Measurements from ENCODE around the gene QRICH1.

Gene QRICH1

DNA sequence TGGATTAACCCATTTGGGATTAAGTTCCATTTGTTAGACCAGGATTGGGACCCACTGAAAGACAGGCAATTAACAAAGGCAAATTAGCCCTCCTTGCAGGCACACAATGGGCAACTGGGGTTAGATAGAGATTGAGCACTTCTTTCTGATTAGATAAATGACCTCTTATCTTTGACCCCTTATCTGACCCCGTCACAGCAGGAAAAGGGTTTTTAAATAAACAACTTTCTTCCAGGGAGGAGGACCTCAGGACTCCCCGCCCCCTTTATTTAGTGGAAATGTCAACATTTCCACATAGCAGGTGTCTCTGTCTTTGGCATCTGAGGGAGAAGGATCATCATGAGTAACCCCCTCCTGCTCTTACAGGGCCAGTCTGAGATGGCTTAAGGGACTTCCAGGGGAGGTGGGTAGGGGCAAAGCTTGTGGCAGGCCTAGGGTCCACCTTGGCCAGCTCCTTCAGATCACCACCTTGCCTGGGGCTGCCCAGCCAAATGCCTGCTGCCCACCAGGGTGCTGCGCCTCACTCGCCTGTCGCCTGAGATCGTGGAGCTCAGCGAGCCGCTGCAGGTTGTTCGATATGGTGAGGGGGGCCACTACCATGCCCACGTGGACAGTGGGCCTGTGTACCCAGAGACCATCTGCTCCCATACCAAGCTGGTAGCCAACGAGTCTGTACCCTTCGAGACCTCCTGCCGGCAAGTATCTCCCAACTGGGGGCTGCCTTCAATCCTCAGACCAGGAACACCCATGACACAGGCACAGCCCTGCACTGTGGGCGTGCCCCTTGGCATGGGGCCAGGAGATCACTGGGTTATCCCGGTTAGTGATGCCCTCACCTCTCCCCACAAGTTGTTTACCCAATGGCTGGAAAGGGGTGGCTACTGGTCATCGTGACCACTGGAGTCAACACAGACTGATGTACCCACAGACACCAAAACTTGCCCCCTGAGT is 89.2 kb downstream of the QRICH1 start:
- no peak overlapping the region for H3K4me3 ChIP-seq (ENCODE audit: control insufficient read depth, low read depth, low read length)
- no peak for TF ChIP-seq CTCF (IDR thresholded peaks at IDR 0.05; ENCODE audit: control insufficient read depth, insufficient read depth, low read depth, low read length, missing control alignments)
- DNase-seq (ENCODE audit: low read depth), result no peak

GRCh38 chr3:49001155-49001554 is 92.7 kb downstream of the QRICH1 start:
- H3K4me3 ChIP-seq (ENCODE audit: control insufficient read depth, low read depth, low read length), result no peak overlapping the region
- no peak for TF ChIP-seq CTCF (IDR thresholded peaks at IDR 0.05; ENCODE audit: control insufficient read depth, insufficient read depth, low read depth, low read length, missing control alignments)

GRCh38 chr3:48999085-48999858 is 94.6 kb downstream of the QRICH1 start:
- no peak for TF ChIP-seq CTCF (IDR thresholded peaks at IDR 0.05; ENCODE audit: control insufficient read depth, insufficient read depth, low read depth, low read length, missing control alignments)
- no peak overlapping the region for H3K4me3 ChIP-seq (ENCODE audit: control insufficient read depth, low read depth, low read length)
- DNase-seq (ENCODE audit: low read depth), result no peak

More at GRCh38 chr3:49001155-49001554, 92.7 kb downstream of the QRICH1 start:
- DNase-seq (ENCODE audit: low read depth), result no peak

- no peak overlapping the region for H3K4me3 ChIP-seq (ENCODE audit: control insufficient read depth, low read depth, low read length)
- TF ChIP-seq CTCF (IDR thresholded peaks at IDR 0.05; ENCODE audit: control insufficient read depth, insufficient read depth, low read depth, low read length, missing control alignments), result no peak
- DNase-seq (ENCODE audit: low read depth), result no peak
Measured at GRCh38 chr3:48997714-48998637, 95.9 kb downstream of the QRICH1 start.

DNA sequence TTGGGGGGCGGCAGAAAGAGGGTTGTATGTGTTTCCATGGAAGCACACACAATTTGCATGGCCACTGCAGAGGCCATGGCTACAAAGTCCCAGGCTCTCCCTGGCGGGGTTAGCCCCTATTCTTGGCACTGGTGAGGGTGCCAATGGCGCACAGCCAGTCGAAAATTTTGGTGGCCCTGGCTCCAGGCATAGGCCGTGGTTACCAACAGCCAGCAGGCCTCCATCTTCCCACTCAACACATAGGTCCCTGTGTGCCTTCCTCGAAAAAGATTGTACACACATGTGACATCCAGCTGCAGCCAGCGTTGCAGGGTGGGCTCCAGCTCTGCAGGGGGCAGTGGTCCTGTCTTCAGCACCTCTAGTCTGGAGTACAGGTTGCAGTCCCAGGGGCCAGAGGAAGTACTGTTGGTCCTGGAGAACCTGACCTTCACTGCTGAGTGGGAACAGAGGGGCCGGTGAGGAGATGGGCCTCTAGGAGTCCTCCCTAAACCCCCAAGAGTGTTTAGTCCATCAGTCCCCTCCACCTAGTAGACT is 96.7 kb downstream of the QRICH1 start:
- no peak overlapping the region for H3K4me3 ChIP-seq (ENCODE audit: control insufficient read depth, low read depth, low read length)
- TF ChIP-seq CTCF (IDR thresholded peaks at IDR 0.05; ENCODE audit: control insufficient read depth, insufficient read depth, low read depth, low read length, missing control alignments), result no peak
- no peak for DNase-seq (ENCODE audit: low read depth)

- no peak for DNase-seq (ENCODE audit: low read depth)
- no peak for TF ChIP-seq CTCF (IDR thresholded peaks at IDR 0.05; ENCODE audit: control insufficient read depth, insufficient read depth, low read depth, low read length, missing control alignments)
- no peak overlapping the region for H3K4me3 ChIP-seq (ENCODE audit: control insufficient read depth, low read depth, low read length)
Measured at GRCh38 chr3:48996640-48997039, 97.2 kb downstream of the QRICH1 start.

Data from AG09309 (cell line).